B cell (primary cell): ENCODE data around the gene HBA2. TPM values are rescaled to one million over a fixed set of nuclear protein-coding genes. Genes with fewer than 3 reads are reported as not detected.

Source experiments
- ATAC-seq: fragments of 200-7000 bp; cut with Tn5 transposase; one replicate; pipeline ENCODE4 v1.10.0; 2021; ENCODE audit warnings: low read depth, mild to moderate bottlenecking, moderate number of reproducible peaks, moderate library complexity
- CTCF ChIA-PET: fragments of 350-600 bp; sonication (Branson Sonifier 250); formaldehyde crosslinking; loops from one replicate; lab custom pipeline; 2021; ENCODE audit warnings: antibody characterized with exemption, inconsistent platforms; lab: Charles Lee
- POLR2A ChIA-PET: fragments of 350-600 bp; sonication (Branson Sonifier 250); formaldehyde crosslinking; loops from one replicate; lab custom pipeline; 2021; ENCODE audit warnings: antibody characterized with exemption; lab: Charles Lee
- DNase-seq: peaks from one replicate; pipeline ENCODE4 v3.0.0; 2013
- H2AFZ ChIP-seq: 2 replicates; pipeline ENCODE4 v1.6.1; 2012; ENCODE audit warnings: mild to moderate bottlenecking, low read depth, low read length; ENCODE audit not compliant: insufficient read depth, poor library complexity, severe bottlenecking
- H3K27ac ChIP-seq, 2 donors: 1 replicate in 1 of 2; 2 replicates in 1 of 2; pipeline ENCODE4 v1.5.1; 2012 to 2013; ENCODE audit warnings: low read length in 2 of 2, mild to moderate bottlenecking in 2 of 2, moderate library complexity in 1 of 2
- H3K27me3 ChIP-seq, 4 experiments: fragments of 200-600 bp in 1 of 4; sonication (generic) in 1 of 4; replicated peaks in 1 of 4; 1 replicate in 2 of 4; 2 replicates in 2 of 4; pipeline versions ENCODE4 v1.6.1 to v1.7.0; 2013 to 2016; ENCODE audit warnings: low read length in 3 of 4, mild to moderate bottlenecking in 2 of 4, mixed read lengths in 1 of 4, moderate library complexity in 1 of 4; ENCODE audit not compliant: insufficient read depth in 4 of 4, control insufficient read depth in 3 of 4; ENCODE audit errors: control extremely low read depth in 1 of 4
- H3K36me3 ChIP-seq, 2 experiments: replicated peaks in 1 of 2; 1 replicate in 1 of 2; 2 replicates in 1 of 2; pipeline versions ENCODE4 v1.6.1 to v1.7.1; 2013; ENCODE audit warnings: low read length in 1 of 2; ENCODE audit not compliant: insufficient read depth in 2 of 2, control insufficient read depth in 1 of 2; ENCODE audit errors: control extremely low read depth in 1 of 2, extremely low read depth in 1 of 2
- H3K4me1 ChIP-seq, 2 donors: fragments of 200-600 bp in 1 of 2; sonication (generic) in 1 of 2; 1 replicate in 1 of 2; 2 replicates in 1 of 2; pipeline versions ENCODE4 v1.5.1 to v1.6.1; 2013 to 2017; ENCODE audit warnings: low read length in 2 of 2; ENCODE audit not compliant: control insufficient read depth in 2 of 2, insufficient read depth in 2 of 2
- H3K4me2 ChIP-seq: replicated peaks from 2 replicates; pipeline ENCODE3; 2012; ENCODE audit warnings: mild to moderate bottlenecking, low read depth, low read length; ENCODE audit not compliant: poor library complexity, severe bottlenecking
- H3K4me3 ChIP-seq, 5 experiments: fragments of 200-600 bp in 1 of 5; sonication (generic) in 1 of 5; 1 replicate in 3 of 5; 2 replicates in 2 of 5; pipeline versions ENCODE4 v1.5.1 to v1.7.0; 2011 to 2016; ENCODE audit warnings: low read length in 4 of 5, mild to moderate bottlenecking in 4 of 5, low read depth in 2 of 5, control low read depth in 1 of 5, moderate library complexity in 1 of 5; ENCODE audit not compliant: insufficient read depth in 1 of 5; ENCODE audit errors: control extremely low read depth in 1 of 5, extremely low read depth in 1 of 5
- H3K79me2 ChIP-seq: fragments of 200-600 bp; sonication (generic); one replicate; pipeline ENCODE4 v1.6.0; 2016; ENCODE audit warnings: low read length; ENCODE audit not compliant: control insufficient read depth, insufficient read depth
- H3K9ac ChIP-seq: fragments of 200-600 bp; sonication (generic); 2 replicates; pipeline ENCODE4 v1.6.1; 2017; ENCODE audit warnings: mild to moderate bottlenecking, low read length, moderate library complexity
- H3K9me3 ChIP-seq, 3 donors: one replicate each; pipeline versions ENCODE4 v1.6.1 to v1.7.1; 2013; ENCODE audit warnings: low read length in 2 of 3; ENCODE audit not compliant: control insufficient read depth in 2 of 3, insufficient read depth in 1 of 3; ENCODE audit errors: control extremely low read depth in 1 of 3
- H4K20me1 ChIP-seq: 2 replicates; pipeline ENCODE4 v1.6.0; 2012; ENCODE audit warnings: mild to moderate bottlenecking, low read length; ENCODE audit not compliant: insufficient read depth, control insufficient read depth, poor library complexity, severe bottlenecking
- H3K27ac Mint-ChIP-seq: one replicate; pipeline ENCODE4 v1.8.0; 2021; ENCODE audit warnings: mixed read lengths
- H3K27me3 Mint-ChIP-seq: one replicate; pipeline ENCODE4 v1.8.0; 2021; ENCODE audit warnings: mixed read lengths
- H3K4me1 Mint-ChIP-seq: one replicate; pipeline ENCODE4 v1.8.0; 2021; ENCODE audit warnings: mixed read lengths
- H3K4me3 Mint-ChIP-seq: one replicate; pipeline ENCODE4 v1.8.0; 2021; ENCODE audit warnings: mixed read lengths
- H3K9me3 Mint-ChIP-seq: one replicate; pipeline ENCODE4 v1.8.0; 2022; ENCODE audit warnings: mixed read lengths; ENCODE audit not compliant: insufficient read depth
- CTCF ChIP-seq: fragments of 200-600 bp; IDR thresholded peaks from one replicate; pipeline ENCODE4 v1.8.0; 2022; ENCODE audit warnings: antibody characterized with exemption, mild to moderate bottlenecking
- EZH2 ChIP-seq: IDR thresholded peaks from 2 replicates; pipeline ENCODE4 v1.6.1; 2012; ENCODE audit warnings: borderline replicate concordance, low read depth, mild to moderate bottlenecking, moderate library complexity, low read length; ENCODE audit not compliant: insufficient read depth, poor library complexity, severe bottlenecking
- WGBS: methylation state at CpG from one replicate; pipeline ENCODE4 v1.1.5; 2013; ENCODE audit warnings: missing lambda C conversion rate; ENCODE audit not compliant: insufficient coverage; 5-methylcytosine and 5-hydroxymethylcytosine counted together
- intact Hi-C: fragments of 100-400 bp; cut with micrococcal nuclease; formaldehyde crosslinking; loops from one replicate; pipeline ENCODE4 v1.10.0; 2022
- polyA plus RNA-seq: library from polyadenylated mRNA; depleted of rRNA; stranded (reverse); fragments of >200 nt; gene quantifications from 2 replicates; pipeline ENCODE4 v1.2.3, GENCODE V29; 2012
- total RNA-seq, 2 donors: library from RNA; stranded (reverse); fragments of 120-200 nt in 1 of 2; gene quantifications; 1 replicate in 1 of 2; 2 replicates in 1 of 2; pipeline versions ENCODE4 v1.2.3 to v1.2.4, GENCODE V29; 2013 to 2022

The HBA2 gene
- total and polyA plus RNA-seq, 2 donors (not counting 1 experiment from before 2014, with no cell fraction given) = 75.6 to 179 TPM

DNA sequence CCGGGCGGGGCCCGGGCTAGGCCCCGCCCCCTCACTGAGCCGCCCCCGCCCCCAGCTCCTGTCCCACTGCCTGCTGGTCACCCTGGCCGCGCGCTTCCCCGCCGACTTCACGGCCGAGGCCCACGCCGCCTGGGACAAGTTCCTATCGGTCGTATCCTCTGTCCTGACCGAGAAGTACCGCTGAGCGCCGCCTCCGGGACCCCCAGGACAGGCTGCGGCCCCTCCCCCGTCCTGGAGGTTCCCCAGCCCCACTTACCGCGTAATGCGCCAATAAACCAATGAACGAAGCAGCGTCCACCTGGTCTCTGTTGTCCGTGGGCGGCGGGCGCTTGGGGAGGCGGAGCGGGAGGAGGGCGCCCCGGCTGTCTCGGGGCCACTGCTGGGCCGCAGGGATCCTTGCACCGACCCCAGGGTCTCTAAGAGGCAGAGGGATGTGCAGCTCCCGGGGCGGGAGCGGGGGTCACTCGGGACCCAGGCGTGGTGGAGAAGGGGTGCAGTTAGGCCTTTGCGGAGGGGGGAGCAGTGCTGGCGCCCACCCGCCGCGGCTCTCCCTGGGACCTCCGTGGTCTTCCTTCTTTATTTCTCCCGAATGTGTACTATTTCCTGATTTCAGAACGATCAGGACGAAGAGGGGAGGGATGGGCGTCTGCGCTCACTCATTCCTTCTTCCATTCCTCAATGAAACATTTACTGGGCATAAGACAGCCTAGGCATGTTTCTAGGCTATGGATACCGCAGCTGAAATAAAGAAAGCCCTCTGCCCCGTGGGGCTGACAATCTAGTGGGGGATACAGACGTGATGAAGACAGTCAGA lies 18.3 kb upstream of the HBA2 start:
- 5% methylated on average over 42 of the region's 59 CpGs for WGBS
- intact Hi-C loops = no loop called here
- peaks cover 34% of the 10 kb centered on the region for H3K27me3 Mint-ChIP-seq
- Histone ChIP-seq H3K27ac (no peak overlapping the region), H3K36me3 (no peaks in the 10 kb centered on the region), H3K4me3 (peak overlapping the region in 4 of 5 experiments; percentile 27 to 44 (median 39)), H3K4me1 (peaks cover 8% of the 10 kb centered on the region in 2 donors), H3K27me3 (peaks cover 0 to 27% (median 14%) of the 10 kb centered on the region in 4 experiments), H3K79me2 (no peaks in the 10 kb centered on the region), H4K20me1 (no peaks in the 10 kb centered on the region), H2AFZ (peak overlapping the region; percentile 70), H3K9me3 (peaks cover 0 to 8% (median 0%) of the 10 kb centered on the region in 3 donors), H3K9ac (peak overlapping the region; percentile 64), H3K4me2 (peak overlapping the region; percentile 92)
- H3K4me1 Mint-ChIP-seq = peaks cover 9% of the 10 kb centered on the region
- peak; percentile 57 for DNase-seq
- CTCF ChIA-PET = no interaction called here
- H3K4me3 Mint-ChIP-seq = peak overlapping the region; percentile 81
- POLR2A ChIA-PET = no interaction called here
- TF ChIP-seq CTCF (no peak), EZH2 (no peak)
- H3K9me3 Mint-ChIP-seq = no peaks in the 10 kb centered on the region
- no peak overlapping the region for H3K27ac Mint-ChIP-seq
- ATAC-seq = peak; percentile 42

DNA sequence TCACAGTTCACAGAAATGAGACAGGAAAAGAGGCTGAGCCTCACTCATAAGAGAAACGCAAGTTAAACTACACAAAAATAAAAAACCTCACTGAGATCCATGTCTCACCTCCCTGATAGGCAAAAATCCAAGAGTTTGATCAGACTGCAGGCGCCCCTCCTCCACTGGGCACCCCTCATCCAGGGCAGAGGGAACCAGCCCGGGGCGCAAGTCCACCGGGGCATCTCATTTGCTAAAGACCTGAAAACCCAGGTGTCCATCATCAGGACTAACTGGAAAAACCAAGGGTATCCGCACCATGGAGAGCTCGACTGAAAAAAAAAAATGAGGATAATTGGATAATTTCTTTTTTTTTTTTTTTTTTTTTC lies 17.7 kb upstream of the HBA2 start:
- intact Hi-C loops = no loop called here
- TF ChIP-seq CTCF = no peak
- TF ChIP-seq EZH2 = no peak
- H3K27me3 Mint-ChIP-seq = peaks cover 33% of the 10 kb centered on the region
- H3K4me1 Mint-ChIP-seq = peaks cover 9% of the 10 kb centered on the region
- Histone ChIP-seq H3K27ac (no peak overlapping the region), H3K9ac (peak overlapping the region; percentile 64), H3K4me1 (peaks cover 8% of the 10 kb centered on the region in 2 donors), H3K36me3 (no peaks in the 10 kb centered on the region), H3K79me2 (no peaks in the 10 kb centered on the region), H3K4me3 (peak overlapping the region in 2 of 5 experiments; percentile 43 to 44), H2AFZ (peak overlapping the region; percentile 70), H4K20me1 (no peaks in the 10 kb centered on the region), H3K4me2 (peak overlapping the region; percentile 92), H3K9me3 (peaks cover 0 to 8% (median 0%) of the 10 kb centered on the region in 3 donors), H3K27me3 (peaks cover 0 to 27% (median 14%) of the 10 kb centered on the region in 4 experiments)
- CTCF ChIA-PET = no interaction called here
- H3K9me3 Mint-ChIP-seq = no peaks in the 10 kb centered on the region
- H3K4me3 Mint-ChIP-seq = peak overlapping the region; percentile 81
- 48% methylated on average over 4 of the region's 7 CpGs for WGBS
- ATAC-seq (no peak), DNase-seq (no peak)
- POLR2A ChIA-PET = no interaction called here
- no peak overlapping the region for H3K27ac Mint-ChIP-seq
